H1 (cell line): ENCODE measurements around the gene FN3KRP. TPM values are rescaled to one million over a fixed set of nuclear protein-coding genes. Genes with fewer than 3 reads are reported as not detected.

Experiments used
- CTCF ChIA-PET: fragments of 300-600 bp; sonication (Branson Sonifier 250); formaldehyde crosslinking; loops from one replicate; lab custom pipeline; 2021; ENCODE audit not compliant: partially characterized antibody; lab: Charles Lee
- POLR2A ChIA-PET: fragments of 300-600 bp; sonication (Branson Sonifier 250); formaldehyde crosslinking; loops from one replicate; lab custom pipeline; 2021; ENCODE audit warnings: inconsistent platforms; ENCODE audit not compliant: partially characterized antibody; lab: Charles Lee
- DNase-seq, 2 experiments: peaks; one replicate each; pipeline versions ENCODE4 v3.0.0 to v3.0.0-alpha.2; 2010 to 2022; ENCODE audit warnings: low spot score in 2 of 2, low read depth in 1 of 2, mixed read lengths in 1 of 2
- FAIRE-seq: peaks from 2 replicates; lab custom pipeline; 2011; peaks lifted over from hg19 to GRCh38; lab: Jason Lieb, UNC
- H2AFZ ChIP-seq: 2 replicates; pipeline ENCODE4 v1.8.1; 2012; ENCODE audit warnings: low read length, inconsistent platforms
- H2AK5ac ChIP-seq: 2 replicates; pipeline ENCODE4 v1.6.1; 2013; ENCODE audit warnings: low read depth, low read length
- H2BK120ac ChIP-seq: replicated peaks from 2 replicates; pipeline ENCODE3; 2013; ENCODE audit warnings: low read depth, low read length, inconsistent platforms
- H2BK12ac ChIP-seq: 2 replicates; pipeline ENCODE4 v1.6.1; 2013; ENCODE audit warnings: low read depth, low read length
- H2BK15ac ChIP-seq: 2 replicates; pipeline ENCODE4 v1.6.1; 2013; ENCODE audit warnings: low read length
- H2BK20ac ChIP-seq: 2 replicates; pipeline ENCODE4 v1.6.1; 2013; ENCODE audit warnings: low read length
- H2BK5ac ChIP-seq: 2 replicates; pipeline ENCODE4 v1.6.1; 2013; ENCODE audit warnings: low read depth, low read length
- H3K14ac ChIP-seq: 2 replicates; pipeline ENCODE4 v1.6.1; 2013; ENCODE audit warnings: inconsistent platforms; ENCODE audit not compliant: insufficient read length
- H3K18ac ChIP-seq: 2 replicates; pipeline ENCODE4 v1.6.1; 2013; ENCODE audit warnings: low read length; ENCODE audit errors: extremely low read depth
- H3K23ac ChIP-seq: 2 replicates; pipeline ENCODE4 v1.6.1; 2013; ENCODE audit warnings: inconsistent platforms; ENCODE audit not compliant: insufficient read length
- H3K23me2 ChIP-seq: 2 replicates; pipeline ENCODE4 v1.6.1; 2013; ENCODE audit warnings: low read depth, low read length
- H3K27ac ChIP-seq: 2 replicates; pipeline ENCODE4 v1.6.1; 2011; ENCODE audit warnings: low read depth, low read length, inconsistent platforms
- H3K27me3 ChIP-seq, 4 experiments: replicated peaks in 1 of 4; 1 replicate in 1 of 4; 2 replicates in 3 of 4; pipeline versions ENCODE4 v1.6.1 to v1.8.1; 2011 to 2013; ENCODE audit warnings: low read length in 3 of 4, mild to moderate bottlenecking in 3 of 4, inconsistent platforms in 2 of 4, mixed read lengths in 2 of 4, moderate library complexity in 1 of 4; ENCODE audit not compliant: control insufficient read depth in 3 of 4, insufficient read depth in 3 of 4; ENCODE audit errors: extremely low read depth in 1 of 4
- H3K36me3 ChIP-seq, 4 experiments: 2 replicates each; pipeline versions ENCODE4 v1.6.1 to v1.8.1; 2011 to 2013; ENCODE audit warnings: mild to moderate bottlenecking in 4 of 4, low read length in 3 of 4, moderate library complexity in 2 of 4, control low read depth in 1 of 4, inconsistent platforms in 1 of 4; ENCODE audit not compliant: insufficient read depth in 4 of 4, control insufficient read depth in 2 of 4
- H3K4ac ChIP-seq: replicated peaks from 2 replicates; pipeline ENCODE3; 2013; ENCODE audit warnings: low read length, low read depth, mixed read lengths, inconsistent platforms; ENCODE audit not compliant: insufficient read length
- H3K4me1 ChIP-seq, 4 experiments: replicated peaks in 1 of 4; 1 replicate in 1 of 4; 2 replicates in 3 of 4; pipeline versions ENCODE4 v1.6.1 to v1.8.1; 2011 to 2013; ENCODE audit warnings: low read length in 3 of 4, inconsistent platforms in 2 of 4, mixed read lengths in 1 of 4; ENCODE audit not compliant: insufficient read depth in 4 of 4, control insufficient read depth in 3 of 4
- H3K4me2 ChIP-seq, 2 experiments: 2 replicates each; pipeline versions ENCODE4 v1.6.1 to v1.8.1; 2011 to 2013; ENCODE audit warnings: low read depth in 2 of 2, low read length in 2 of 2, control low read depth in 1 of 2, inconsistent platforms in 1 of 2, mild to moderate bottlenecking in 1 of 2; ENCODE audit not compliant: insufficient read depth in 1 of 2
- H3K4me3 ChIP-seq, 4 experiments: fragments of 200-600, 300-600 bp in 1 of 4; sonication (generic), shearing (Covaris generic), sonication (Bioruptor Twin) in 1 of 4; 2 replicates each; pipeline versions ENCODE4 v1.5.1 to v1.8.1; 2011 to 2016; ENCODE audit warnings: low read length in 4 of 4, low read depth in 3 of 4, control low read depth in 2 of 4, inconsistent platforms in 2 of 4, mild to moderate bottlenecking in 2 of 4, mixed read lengths in 1 of 4, moderate library complexity in 1 of 4; ENCODE audit not compliant: insufficient read depth in 2 of 4; ENCODE audit errors: extremely low read depth in 1 of 4
- H3K56ac ChIP-seq: replicated peaks from 2 replicates; pipeline ENCODE3; 2013; ENCODE audit warnings: low read depth, mild to moderate bottlenecking, mixed read lengths, low read length, inconsistent platforms; ENCODE audit not compliant: insufficient read length
- H3K79me1 ChIP-seq: 2 replicates; pipeline ENCODE4 v1.6.1; 2013; ENCODE audit warnings: low read depth, low read length, control low read depth
- H3K79me2 ChIP-seq, 2 experiments: 2 replicates each; pipeline versions ENCODE4 v1.6.1 to v1.8.1; 2012 to 2013; ENCODE audit warnings: low read length in 2 of 2, mild to moderate bottlenecking in 2 of 2, inconsistent platforms in 1 of 2; ENCODE audit not compliant: insufficient read depth in 2 of 2, control insufficient read depth in 1 of 2
- H3K9ac ChIP-seq, 4 experiments: replicated peaks in 1 of 4; 1 replicate in 1 of 4; 2 replicates in 3 of 4; pipeline versions ENCODE4 v1.6.1 to v1.8.1; 2011 to 2013; ENCODE audit warnings: low read depth in 3 of 4, low read length in 3 of 4, control low read depth in 2 of 4, mild to moderate bottlenecking in 2 of 4, moderate library complexity in 2 of 4, inconsistent platforms in 1 of 4; ENCODE audit errors: extremely low read depth in 1 of 4
- H3K9me3 ChIP-seq, 2 experiments: 2 replicates each; pipeline versions ENCODE4 v1.6.1 to v1.8.1; 2012 to 2013; ENCODE audit warnings: mild to moderate bottlenecking in 2 of 2, moderate library complexity in 2 of 2, control low read depth in 1 of 2, inconsistent platforms in 1 of 2, low read depth in 1 of 2, low read length in 1 of 2, mixed read lengths in 1 of 2; ENCODE audit not compliant: insufficient read depth in 2 of 2
- H4K20me1 ChIP-seq, 2 experiments: replicated peaks in 1 of 2; 2 replicates each; pipeline versions ENCODE3 to v1.8.1; 2011 to 2013; ENCODE audit warnings: inconsistent platforms in 2 of 2, low read length in 2 of 2, mild to moderate bottlenecking in 1 of 2; ENCODE audit not compliant: insufficient read depth in 2 of 2, control insufficient read depth in 1 of 2
- H4K5ac ChIP-seq: 2 replicates; pipeline ENCODE4 v1.6.1; 2013; ENCODE audit warnings: low read length, low read depth, mixed read lengths, inconsistent platforms; ENCODE audit not compliant: insufficient read length
- H4K8ac ChIP-seq: 2 replicates; pipeline ENCODE4 v1.8.0; 2013; ENCODE audit warnings: mild to moderate bottlenecking, moderate library complexity, low read length, inconsistent platforms; ENCODE audit not compliant: insufficient read depth; ENCODE audit errors: extremely low read depth
- H4K91ac ChIP-seq: replicated peaks from 2 replicates; pipeline ENCODE3; 2013; ENCODE audit warnings: low read length, mixed read lengths, inconsistent platforms; ENCODE audit not compliant: insufficient read length
- CEBPB ChIP-seq: IDR thresholded peaks from 2 replicates; pipeline ENCODE4 v1.6.1; 2012; ENCODE audit warnings: low read depth, low read length
- CHD2 ChIP-seq: IDR thresholded peaks from 2 replicates; pipeline ENCODE4 v1.6.1; 2012; ENCODE audit warnings: low read length, improper control_type of control experiment
- EZH2 ChIP-seq: fragments of 200-600 bp; sonication (generic); IDR thresholded peaks from 2 replicates; pipeline ENCODE4 v1.7.1; 2012; ENCODE audit warnings: low read depth, mild to moderate bottlenecking, moderate library complexity, low read length, inconsistent platforms; ENCODE audit not compliant: severe bottlenecking
- GTF2F1 ChIP-seq: IDR thresholded peaks from 2 replicates; pipeline ENCODE4 v1.6.1; 2012; ENCODE audit warnings: low read depth, low read length, improper control_type of control experiment, borderline replicate concordance
- KDM4A ChIP-seq: IDR thresholded peaks from one replicate; pipeline ENCODE4 v1.7.1; 2012; ENCODE audit warnings: low read depth, mild to moderate bottlenecking, moderate library complexity, low read length, inconsistent platforms; ENCODE audit not compliant: severe bottlenecking
- SIN3A ChIP-seq, 2 experiments: IDR thresholded peaks in 1 of 2; conservative IDR thresholded peaks in 1 of 2; 2 replicates each; pipeline ENCODE4 v1.6.1; 2011 to 2012; ENCODE audit warnings: low read length in 2 of 2, improper control_type of control experiment in 1 of 2, low read depth in 1 of 2, mild to moderate bottlenecking in 1 of 2
- SP2 ChIP-seq: IDR thresholded peaks from 2 replicates; pipeline ENCODE4 v1.6.1; 2012; ENCODE audit warnings: mild to moderate bottlenecking, low read length, inconsistent platforms
- WGBS, 2 experiments: shearing (Covaris generic) in 1 of 2; methylation state at CpG; one replicate each; pipeline versions ENCODE4 v1.1.6 to v1.1.7; 2013 to 2015; ENCODE audit warnings: low lambda C conversion rate in 2 of 2, mixed read lengths in 2 of 2, inconsistent platforms in 1 of 2, low coverage in 1 of 2, missing lambda C conversion rate in 1 of 2; ENCODE audit not compliant: insufficient replicate concordance in 2 of 2, insufficient coverage in 1 of 2, insufficient read length in 1 of 2; ENCODE audit errors: extremely low coverage in 1 of 2, missing lambda C conversion rate in 1 of 2; 5-methylcytosine and 5-hydroxymethylcytosine counted together
- polyA plus RNA-seq, 7 experiments: library from polyadenylated mRNA; depleted of rRNA in 3 of 7; stranded (reverse) in 5 of 7; unstranded in 2 of 7; fragments of >200 nt in 5 of 7; fragments of 200-250 nt in 2 of 7; gene quantifications; 1 replicate in 5 of 7; 2 replicates in 1 of 7; 4 replicates in 1 of 7; pipeline versions ENCODE4 v1.2.1 to v1.2.3, GENCODE V29; 2011 to 2013; ENCODE audit warnings: missing spikeins in 2 of 7, mixed read lengths in 2 of 7
- total RNA-seq: library from RNA; stranded (reverse); fragmentation: NEBNext Ultra II Directional; extraction: Animal tissue kit (Norgen Biotek cat#: 25700); gene quantifications from 2 replicates; pipeline ENCODE4 v1.2.1, GENCODE V29; 2021
- TF ChIP-seq, protein P1 (sequence below), 3 experiments: IDR thresholded peaks; 1 replicate in 2 of 3; 2 replicates in 1 of 3; pipeline versions ENCODE4 v1.5.1 to v1.6.1; 2011; ENCODE audit warnings: low read length in 3 of 3, mild to moderate bottlenecking in 3 of 3, inconsistent platforms in 2 of 3, low read depth in 1 of 3, moderate library complexity in 1 of 3; ENCODE audit not compliant: insufficient read depth in 1 of 3; ENCODE audit errors: control extremely low read depth in 1 of 3

Gene FN3KRP
- total and polyA plus RNA-seq, 2 of the 8 experiments (the other 6 are each of a cell fraction or from before 2014, with no cell fraction given) = 18.1 to 21.4 TPM

DNA sequence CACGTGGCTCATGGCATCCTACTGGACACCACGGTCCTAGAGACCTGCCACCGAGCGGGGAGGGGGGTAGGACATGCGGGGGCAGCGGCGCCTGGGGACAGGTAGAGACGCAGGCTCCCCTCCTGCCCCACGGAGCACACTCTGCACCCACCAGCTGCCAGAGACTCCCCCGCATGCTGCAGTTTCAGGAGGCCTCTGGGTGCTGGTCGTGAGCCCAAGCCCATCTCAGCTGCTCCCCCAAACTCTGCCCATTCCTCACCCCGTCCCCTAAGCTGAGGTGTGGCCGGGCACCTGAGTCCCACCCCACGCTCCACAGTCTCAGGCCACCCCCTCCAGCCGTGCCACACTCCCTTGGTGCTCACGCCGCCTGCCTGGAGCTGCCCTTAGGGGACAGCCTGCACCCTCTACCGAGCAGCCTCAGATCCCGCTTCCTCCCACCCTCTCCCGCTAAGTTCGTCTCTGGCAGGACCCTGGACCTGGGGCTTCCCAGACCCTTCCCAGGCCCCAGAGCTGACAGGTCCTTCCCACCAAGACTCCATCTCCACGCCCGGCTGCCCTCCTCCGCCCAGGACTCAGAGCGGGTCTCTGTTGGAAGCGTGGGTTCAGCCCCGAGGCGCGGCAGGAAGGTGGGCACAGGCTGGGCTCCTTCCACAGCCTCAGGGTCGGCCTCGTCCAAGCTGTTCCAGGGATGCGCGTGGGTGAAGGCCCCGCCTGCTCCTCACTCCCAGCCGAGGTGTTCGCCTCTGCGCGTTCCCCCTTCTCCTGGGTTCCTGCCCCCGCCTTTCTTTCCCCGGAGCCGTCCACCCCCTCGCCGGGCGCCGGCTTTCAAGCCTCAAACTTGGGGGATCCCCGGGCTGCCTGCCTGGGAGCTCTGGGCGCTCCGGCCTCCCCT lies 19.3 kb upstream of the FN3KRP start:
- FAIRE-seq (no peak), DNase-seq (peak in 1 of 2 experiments; percentile 59)
- no peaks in the 10 kb centered on the region for H3K79me2 ChIP-seq
- no peak overlapping the region; the same call in 1 of the 2 replicates for H4K8ac ChIP-seq
- no peak overlapping the region for H3K27ac ChIP-seq
- H3K36me3 ChIP-seq = no peaks in the 10 kb centered on the region; a peak in 1 of 8 replicates
- H3K56ac ChIP-seq = no peak overlapping the region
- H3K23me2 ChIP-seq = peaks cover 8% of the 10 kb centered on the region; the same call in 1 of the 2 replicates
- WGBS, 2 experiments = 41% methylated on average over 38 of the region's 48 CpGs; no CpG with 5 or more reads in 1 of the 2 experiments
- no peak overlapping the region for H2AFZ ChIP-seq
- H3K9me3 ChIP-seq = no peaks in the 10 kb centered on the region
- H3K23ac ChIP-seq = no peak overlapping the region
- H3K18ac ChIP-seq = no peak overlapping the region
- peak overlapping the region; percentile 24 to 66 (median 28) for H3K4me3 ChIP-seq
- no peak overlapping the region for H2BK20ac ChIP-seq
- no peak overlapping the region for H2BK15ac ChIP-seq
- H3K27me3 ChIP-seq = peaks cover 16 to 34% (median 24%) of the 10 kb centered on the region in 4 experiments
- no peak overlapping the region for H4K91ac ChIP-seq
- H3K4me2 ChIP-seq = peak overlapping the region; percentile 71 to 83
- H4K20me1 ChIP-seq = peaks cover 0 to 9% of the 10 kb centered on the region in 2 experiments
- POLR2A ChIA-PET = interaction anchor here (1.0 to 1.3 kb wide), 2 partner anchors 11 to 58 kb away, joined by 4 to 5 read pairs; no protein-coding TSS in a partner anchor
- H2AK5ac ChIP-seq = no peak overlapping the region
- no peak overlapping the region for H2BK120ac ChIP-seq
- no peak overlapping the region for H3K14ac ChIP-seq
- CTCF ChIA-PET = interaction anchor here (0.9 to 1.7 kb wide), 4 partner anchors 9 to 59 kb away, joined by 3 to 9 read pairs (median 4); no protein-coding TSS in a partner anchor
- H2BK12ac ChIP-seq = no peak overlapping the region
- H4K5ac ChIP-seq = no peak overlapping the region
- H3K4ac ChIP-seq = no peak overlapping the region
- H2BK5ac ChIP-seq = no peak overlapping the region
- no peaks in the 10 kb centered on the region for H3K79me1 ChIP-seq
- peaks cover 0 to 11% (median 6%) of the 10 kb centered on the region in 4 experiments; a peak in 4 of 7 replicates for H3K4me1 ChIP-seq
- H3K9ac ChIP-seq = no peak overlapping the region
- TF ChIP-seq SIN3A (conservative IDR thresholded peaks at IDR 0.05 in 1 of 2, IDR thresholded peaks at IDR 0.05 in 1 of 2; ENCODE audit: low read depth in 1 of 2, low read length in 2 of 2) (peak in 1 of 2 experiments; percentile 65; a peak in 1 of 4 replicates), EZH2 (peak; percentile 79), KDM4A (peak; percentile 61), SP2 (no peak), CEBPB (no peak), CHD2 (no peak), GTF2F1 (no peak)
- TF ChIP-seq, protein P1, sequence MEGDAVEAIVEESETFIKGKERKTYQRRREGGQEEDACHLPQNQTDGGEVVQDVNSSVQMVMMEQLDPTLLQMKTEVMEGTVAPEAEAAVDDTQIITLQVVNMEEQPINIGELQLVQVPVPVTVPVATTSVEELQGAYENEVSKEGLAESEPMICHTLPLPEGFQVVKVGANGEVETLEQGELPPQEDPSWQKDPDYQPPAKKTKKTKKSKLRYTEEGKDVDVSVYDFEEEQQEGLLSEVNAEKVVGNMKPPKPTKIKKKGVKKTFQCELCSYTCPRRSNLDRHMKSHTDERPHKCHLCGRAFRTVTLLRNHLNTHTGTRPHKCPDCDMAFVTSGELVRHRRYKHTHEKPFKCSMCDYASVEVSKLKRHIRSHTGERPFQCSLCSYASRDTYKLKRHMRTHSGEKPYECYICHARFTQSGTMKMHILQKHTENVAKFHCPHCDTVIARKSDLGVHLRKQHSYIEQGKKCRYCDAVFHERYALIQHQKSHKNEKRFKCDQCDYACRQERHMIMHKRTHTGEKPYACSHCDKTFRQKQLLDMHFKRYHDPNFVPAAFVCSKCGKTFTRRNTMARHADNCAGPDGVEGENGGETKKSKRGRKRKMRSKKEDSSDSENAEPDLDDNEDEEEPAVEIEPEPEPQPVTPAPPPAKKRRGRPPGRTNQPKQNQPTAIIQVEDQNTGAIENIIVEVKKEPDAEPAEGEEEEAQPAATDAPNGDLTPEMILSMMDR (IDR thresholded peaks at IDR 0.05; ENCODE audit: control extremely low read depth in 1 of 3, insufficient read depth in 1 of 3, low read depth in 1 of 3, low read length in 3 of 3) = no peak
